Heart left ventricle (tissue), 16 donors: ENCODE results near the gene PREX1. TPM values are rescaled to one million over a fixed set of nuclear protein-coding genes. Genes with fewer than 3 reads are reported as not detected.

Experiments used
- ATAC-seq, 4 donors: fragments of 200-7000 bp; cut with Tn5 transposase; one replicate each; pipeline ENCODE4 v1.9.1; 2020 to 2022; ENCODE audit warnings: moderate library complexity in 4 of 4, mild to moderate bottlenecking in 3 of 4, moderate number of reproducible peaks in 1 of 4
- DNase-seq, 5 donors: peaks; one replicate each; pipeline ENCODE4 v3.0.0-alpha.2; 2020
- H3K27ac ChIP-seq, 12 donors: fragments of 200-600 bp; sonication (generic) in 4 of 12; one replicate each; pipeline versions ENCODE4 v1.5.0 to v1.8.0; 2016 to 2022; ENCODE audit warnings: mild to moderate bottlenecking in 2 of 12
- H3K27me3 ChIP-seq, 9 donors: fragments of 200-600 bp; sonication (generic) in 2 of 9; one replicate each; pipeline versions ENCODE4 v1.5.1 to v1.8.0; 2016 to 2022; ENCODE audit warnings: mild to moderate bottlenecking in 3 of 9
- H3K36me3 ChIP-seq, 9 donors: fragments of 200-600 bp; sonication (generic) in 2 of 9; one replicate each; pipeline versions ENCODE4 v1.5.0 to v1.8.0; 2018 to 2022; ENCODE audit warnings: mild to moderate bottlenecking in 2 of 9
- H3K4me1 ChIP-seq, 12 donors: fragments of 200-600 bp; sonication (generic) in 4 of 12; one replicate each; pipeline versions ENCODE4 v1.5.0 to v1.8.0; 2016 to 2022; ENCODE audit warnings: mild to moderate bottlenecking in 3 of 12
- H3K4me3 ChIP-seq, 12 donors: fragments of 200-600 bp; sonication (generic) in 4 of 12; one replicate each; pipeline versions ENCODE4 v1.5.0 to v1.8.0; 2017 to 2022; ENCODE audit warnings: mild to moderate bottlenecking in 9 of 12, moderate library complexity in 4 of 12
- H3K9me3 ChIP-seq, 12 donors: fragments of 200-600 bp; sonication (generic) in 4 of 12; one replicate each; pipeline versions ENCODE4 v1.5.0 to v1.8.0; 2016 to 2022; ENCODE audit warnings: mild to moderate bottlenecking in 1 of 12
- CTCF ChIP-seq, 12 donors: fragments of 200-600 bp; sonication (generic) in 4 of 12; IDR thresholded peaks; one replicate each; pipeline versions ENCODE4 v1.5.0 to v1.8.0; 2018 to 2022; ENCODE audit warnings: antibody characterized with exemption in 12 of 12, mild to moderate bottlenecking in 5 of 12
- POLR2A ChIP-seq, 2 donors: fragments of 450-650 bp; IDR thresholded peaks; one replicate each; pipeline ENCODE4 v1.6.1; 2017; ENCODE audit warnings: antibody characterized with exemption in 2 of 2, mild to moderate bottlenecking in 2 of 2, moderate library complexity in 2 of 2
- WGBS, 4 donors: extraction: QIAGEN DNeasy Blood & Tissue Kit in 2 of 4; methylation state at CpG; one replicate each; pipeline versions ENCODE4 v1.1.5 to v1.1.7; 2013 to 2018; 5-methylcytosine and 5-hydroxymethylcytosine counted together
- intact Hi-C, 10 donors: fragments of 100-400 bp; cut with DNase I; formaldehyde crosslinking; loops; one replicate each; pipeline versions ENCODE4 v1.11.1 to v1.14.2; 2022
- polyA plus RNA-seq, 2 donors: library from polyadenylated mRNA; stranded (reverse); fragments of 200-250 nt; gene quantifications; one replicate each; pipeline ENCODE4 v1.2.3, GENCODE V29; 2013
- total RNA-seq, 9 donors: library from RNA; depleted of rRNA in 2 of 9; stranded (reverse); fragments of >200 nt in 2 of 9; fragmentation: NEBNext Ultra II Directional in 3 of 9; extraction: Animal tissue kit (Norgen Biotek cat#: 25700) in 3 of 9; gene quantifications; one replicate each; pipeline versions ENCODE4 v1.1.0 to v1.2.4, GENCODE V29; 2016 to 2023
- donor health status: ischemic (EF 13 %, LVEDD 7.1; RV severe dilation, severe dysfunction).
- donor health status: healthy with polysubstance abuse.
- donor health status: DM: no; HTN: yes; CAD: no.
- donor health status: DM: no; HTN: no; CAD: no.
- donor health status: ischemic (EF 25% LVEDD 6.9; RV normal size, moderate dysfunction).
- donor health status: ischemic (EF 25% LVEDD 5.7; RV mildly dilated, moderate dysfunction).
- donor health status: healthy.
- donor health status: DM: yes; HTN: yes; CAD: no.
- donor health status: ischemic (EF 35%, LVEDD 5.7; RV mildly dilated, moderate dysfunction).
- donor health status: nonischemic (EF 11% LVEDD 7.7; RV severe dilation, severe dysfunction).
- donor health status: DM: yes; HTN: yes; CAD: no.
- donor health status: PGD.
- donor health status: ischemic (EF 29% LVEDD 5.4; RV normal size, mild dysfunction).
- donor health status: nonischemic (EF 23%, LVEDD 6.1; RV moderate dilation, normal function).

Gene PREX1
- total and polyA plus RNA-seq, 11 donors = 7.2 to 41.5 (median 11.9) TPM

DNA sequence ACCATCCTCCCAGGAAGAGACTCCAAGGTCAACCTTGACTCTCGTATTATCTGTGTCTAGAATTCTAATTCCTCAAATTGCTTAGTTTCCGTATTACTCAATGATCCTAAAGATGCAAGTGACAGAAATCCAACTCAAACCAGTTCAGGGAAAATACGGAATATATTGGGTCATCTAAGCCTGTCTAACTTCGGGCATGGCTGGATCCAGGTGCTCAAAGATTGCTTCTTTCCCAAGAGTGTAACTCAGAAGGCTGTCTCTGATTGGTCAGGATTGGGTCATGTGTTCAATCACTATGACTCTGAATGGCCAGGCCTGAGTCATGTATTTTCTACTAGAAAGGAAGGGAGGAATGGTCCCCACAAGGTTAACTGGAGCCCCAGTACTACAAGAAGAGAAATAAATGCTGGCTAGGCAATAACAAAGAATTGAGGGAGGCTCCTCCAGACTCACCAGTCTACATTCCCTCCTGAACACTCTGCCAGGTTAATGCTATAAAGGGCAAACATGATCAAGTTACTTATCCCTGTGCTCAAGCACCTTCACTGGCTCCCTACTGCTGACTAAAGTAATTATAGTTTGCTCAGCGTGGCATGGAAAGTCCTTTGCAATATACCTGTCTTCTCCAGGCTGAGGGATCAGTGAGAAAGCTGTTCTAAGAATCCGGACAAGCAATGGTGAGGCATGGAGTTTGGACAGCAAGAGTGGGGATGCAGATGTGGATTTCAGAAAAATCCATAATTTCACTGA lies 15.4 kb upstream of the PREX1 start:
- Histone ChIP-seq H3K27ac (no peak overlapping the region), H3K4me3 (no peak overlapping the region), H3K36me3 (no peaks in the 10 kb centered on the region), H3K27me3 (no peaks in the 10 kb centered on the region), H3K9me3 (no peaks in the 10 kb centered on the region), H3K4me1 (peaks cover 0 to 24% (median 4%) of the 10 kb centered on the region in 12 donors)
- 83 to 91% (median 90%) methylated on average over 6 of the region's 6 CpGs for WGBS, 4 donors
- intact Hi-C loops = no loop called here
- no peak for TF ChIP-seq POLR2A (IDR thresholded peaks at IDR 0.05)
- no peak for TF ChIP-seq CTCF (IDR thresholded peaks at IDR 0.05)
- no peak for ATAC-seq
- DNase-seq = no peak

GRCh38 chr20:48841875-48842529 lies 14.2 kb upstream of the PREX1 start:
- 57 to 72% (median 67%) methylated on average over 4 of the region's 4 CpGs for WGBS, 4 donors
- H3K27ac ChIP-seq = no peak overlapping the region
- peaks cover 0 to 24% (median 4%) of the 10 kb centered on the region in 12 donors for H3K4me1 ChIP-seq
- intact Hi-C loops = no loop called here
- no peaks in the 10 kb centered on the region for H3K9me3 ChIP-seq
- no peak for TF ChIP-seq POLR2A (IDR thresholded peaks at IDR 0.05)
- TF ChIP-seq CTCF (IDR thresholded peaks at IDR 0.05) = no peak
- DNase-seq (no peak), ATAC-seq (no peak)
- H3K36me3 ChIP-seq = no peaks in the 10 kb centered on the region
- H3K4me3 ChIP-seq = no peak overlapping the region
- H3K27me3 ChIP-seq = no peaks in the 10 kb centered on the region

- Histone ChIP-seq H3K4me3 (no peak overlapping the region), H3K27me3 (no peaks in the 10 kb centered on the region), H3K9me3 (no peaks in the 10 kb centered on the region), H3K36me3 (no peaks in the 10 kb centered on the region), H3K4me1 (peaks cover 0 to 18% (median 0%) of the 10 kb centered on the region in 12 donors), H3K27ac (no peak overlapping the region)
- TF ChIP-seq CTCF (IDR thresholded peaks at IDR 0.05) = no peak
- no peak for TF ChIP-seq POLR2A (IDR thresholded peaks at IDR 0.05)
- DNase-seq (no peak), ATAC-seq (no peak)
- intact Hi-C loops = no loop called here
- 83 to 90% (median 86%) methylated on average over 7 of the region's 7 CpGs for WGBS, 4 donors
Observed at GRCh38 chr20:48841196-48841874, 13.5 kb upstream of the PREX1 start.
